ENCODE measurements around the gene XRN1. TPM values are rescaled to one million over a fixed set of nuclear protein-coding genes. Genes with fewer than 3 reads are reported as not detected.

The XRN1 gene
- total and polyA plus RNA-seq, 2 of the 8 experiments (the other 6 are each of a cell fraction or from before 2014, with no cell fraction given): 1.9 to 17.2 TPM

GRCh38 chr3:142269767-142270166 lies 178.1 kb downstream of the XRN1 start:
- Histone ChIP-seq H4K8ac (ENCODE audit: extremely low read depth, insufficient read depth, low read length) (no peak overlapping the region), H4K20me1 (replicated peaks in 1 of 2; ENCODE audit: control insufficient read depth in 1 of 2, insufficient read depth in 2 of 2, low read length in 2 of 2) (no peaks in the 10 kb centered on the region), H3K79me2 (ENCODE audit: control insufficient read depth in 1 of 2, insufficient read depth in 2 of 2, low read length in 2 of 2) (no peaks in the 10 kb centered on the region), H2AFZ (ENCODE audit: low read length) (no peak overlapping the region), H3K14ac (ENCODE audit: insufficient read length) (no peak overlapping the region), H4K91ac (replicated peaks; ENCODE audit: insufficient read length, low read length) (no peak overlapping the region), H2BK12ac (ENCODE audit: low read depth, low read length) (no peak overlapping the region), H2BK15ac (ENCODE audit: low read length) (no peak overlapping the region), H3K4me3 (ENCODE audit: extremely low read depth in 1 of 4, insufficient read depth in 2 of 4, low read depth in 3 of 4, low read length in 4 of 4) (no peak overlapping the region), H3K36me3 (ENCODE audit: control insufficient read depth in 2 of 4, insufficient read depth in 4 of 4, low read length in 3 of 4) (no peaks in the 10 kb centered on the region), H2BK5ac (ENCODE audit: low read depth, low read length) (no peak overlapping the region), H3K9ac (replicated peaks in 1 of 4; ENCODE audit: extremely low read depth in 1 of 4, low read depth in 3 of 4, low read length in 3 of 4) (no peak overlapping the region), H2AK5ac (ENCODE audit: low read depth, low read length) (no peak overlapping the region), H3K18ac (ENCODE audit: extremely low read depth, low read length) (no peak overlapping the region), H3K27ac (ENCODE audit: low read depth, low read length) (no peak overlapping the region), H3K23ac (ENCODE audit: insufficient read length) (no peak overlapping the region), H2BK20ac (ENCODE audit: low read length) (no peak overlapping the region), H3K23me2 (ENCODE audit: low read depth, low read length) (no peaks in the 10 kb centered on the region), H3K27me3 (replicated peaks in 1 of 4; ENCODE audit: control insufficient read depth in 3 of 4, extremely low read depth in 1 of 4, insufficient read depth in 3 of 4, low read length in 3 of 4) (no peaks in the 10 kb centered on the region), H2BK120ac (replicated peaks; ENCODE audit: low read depth, low read length) (no peak overlapping the region), H3K56ac (replicated peaks; ENCODE audit: insufficient read length, low read depth, low read length) (no peak overlapping the region), H3K4me1 (replicated peaks in 1 of 4; ENCODE audit: control insufficient read depth in 3 of 4, insufficient read depth in 4 of 4, low read length in 3 of 4) (no peaks in the 10 kb centered on the region), H3K4ac (replicated peaks; ENCODE audit: insufficient read length, low read depth, low read length) (no peak overlapping the region), H3K9me3 (ENCODE audit: insufficient read depth in 2 of 2, low read depth in 1 of 2, low read length in 1 of 2) (no peaks in the 10 kb centered on the region), H4K5ac (ENCODE audit: insufficient read length, low read depth, low read length) (no peak overlapping the region), H3K79me1 (ENCODE audit: low read depth, low read length) (no peaks in the 10 kb centered on the region), H3K4me2 (ENCODE audit: insufficient read depth in 1 of 2, low read depth in 2 of 2, low read length in 2 of 2) (no peak overlapping the region)
- POLR2A ChIA-PET (ENCODE audit: partially characterized antibody): no interaction called here
- CTCF ChIA-PET (ENCODE audit: partially characterized antibody): interaction anchor here (0.6 to 1.7 kb wide), 5 partner anchors 9 to 89 kb away, joined by 3 to 7 read pairs (median 4); no protein-coding TSS in a partner anchor
- FAIRE-seq: no peak
- 87% methylated on average over 1 of the region's 1 CpG; no CpG with 5 or more reads in 1 of the 2 experiments for WGBS, 2 experiments (ENCODE audit: extremely low coverage in 1 of 2, insufficient coverage in 1 of 2, insufficient read length in 1 of 2, insufficient replicate concordance in 2 of 2, low coverage in 1 of 2, low lambda C conversion rate in 2 of 2, missing lambda C conversion rate in 1 of 2)
- no peak for DNase-seq (ENCODE audit: low read depth in 1 of 2, low spot score in 2 of 2)
- TF ChIP-seq POLR2AphosphoS5 (IDR thresholded peaks at IDR 0.05; ENCODE audit: low read depth, low read length) (no peak), JUN (IDR thresholded peaks at IDR 0.05; ENCODE audit: low read depth, low read length) (no peak), CBX5 (IDR thresholded peaks at IDR 0.05; ENCODE audit: low read depth, low read length) (no peak), BCL11A (IDR thresholded peaks at IDR 0.05; ENCODE audit: low read depth in 2 of 2, low read length in 2 of 2) (no peak), HDAC6 (IDR thresholded peaks at IDR 0.05; ENCODE audit: low read depth, low read length) (no peak), RFX5 (IDR thresholded peaks at IDR 0.05; ENCODE audit: borderline replicate concordance, low read depth, low read length) (no peak)
